ENCODE data around the gene HOMER1. TPM values are rescaled to one million over a fixed set of nuclear protein-coding genes. Genes with fewer than 3 reads are reported as not detected.

The HOMER1 gene
- total and polyA plus RNA-seq, 2 of the 13 experiments (the other 11 are each of a cell fraction or from before 2014, with no cell fraction given), result 5.3 to 24.8 TPM

GRCh38 chr5:79513308-79513703, 628 bp downstream of the HOMER1 start:
- Histone ChIP-seq H3K4me3 (replicated peaks in 1 of 3; ENCODE audit: insufficient read depth in 1 of 3, low read depth in 2 of 3, low read length in 3 of 3) (peak overlapping the region; percentile 82 to 88 (median 88)), H3K36me3 (replicated peaks in 1 of 2; ENCODE audit: control insufficient read depth in 1 of 2, insufficient read depth in 2 of 2, low read length in 2 of 2) (no peaks in the 10 kb centered on the region), H3K27me3 (ENCODE audit: control insufficient read depth in 1 of 2, insufficient read depth in 2 of 2, low read length in 2 of 2) (no peaks in the 10 kb centered on the region; a peak in 1 of 5 replicates), H4K20me1 (ENCODE audit: insufficient read depth, low read length) (peaks cover 13% of the 10 kb centered on the region), H2AFZ (ENCODE audit: low read length) (no peak overlapping the region), H3K4me2 (ENCODE audit: low read depth, low read length) (peak overlapping the region; percentile 83), H3K9me3 (ENCODE audit: low read length) (no peaks in the 10 kb centered on the region), H3K27ac (ENCODE audit: extremely low read length, insufficient read depth, low read length) (peak overlapping the region; percentile 93), H3K4me1 (ENCODE audit: insufficient read depth, low read length) (peaks cover 38% of the 10 kb centered on the region), H3K9ac (ENCODE audit: insufficient read depth, low read depth, low read length) (peak overlapping the region; percentile 93), H3K79me2 (ENCODE audit: insufficient read depth, low read length) (peaks cover 50% of the 10 kb centered on the region)
- TF ChIP-seq MATR3 (CRISPR knock-in tag; IDR thresholded peaks at IDR 0.05), result no peak
- 0 out of 2 replicates have a peak, but pooled peaks have one; percentile 14 for TF ChIP-seq KAT8 (CRISPR knock-in tag; IDR thresholded peaks at IDR 0.05)
- 0 out of 2 replicates have a peak, but pooled peaks have one; percentile 27 for TF ChIP-seq ZNF292 (CRISPR knock-in tag; IDR thresholded peaks at IDR 0.05; ENCODE audit: borderline replicate concordance, low read depth)
- TF ChIP-seq ZNF543 (CRISPR knock-in tag; IDR thresholded peaks at IDR 0.05), result peak; percentile 8; the same call in 1 of the 2 replicates
- no peak for TF ChIP-seq PCBP2 (optimal IDR thresholded peaks at IDR 0.05; ENCODE audit: low read depth, low read length, poor library complexity, severe bottlenecking)
- no peak for ATAC-seq
- no peak for DNase-seq (ENCODE audit: low spot score)
- ChIA-PET POLR2A (interaction anchor here (0.6 to 4.5 kb wide), 17 partner anchors 9 to 528 kb away, joined by 3 to 37 read pairs (median 7); partner anchors contain the start of genes ARSB and TENT2), CTCF (ENCODE audit: low intra/inter-chr PET ratio, low total read pairs) (no interaction called here)
- intact Hi-C loops (cut with micrococcal nuclease; ENCODE audit: unreplicated experiment), result loop anchor here (5.0 kb wide), 2 partner anchors 34 to 276 kb away; partner anchors contain the start of gene JMY
- in situ Hi-C loops (cut with HindIII; ENCODE audit: extremely low pct_ligation_motif_present, low pct_unique_long_range_greater_than_20kb), result no loop called here
- WGBS (ENCODE audit: low lambda C conversion rate), result 0% methylated on average over 7 of the region's 26 CpGs
- no peak for FAIRE-seq
- no TSS peak for BruUV-seq (replicated peaks)

- TSS peak; percentile 49 for BruUV-seq (replicated peaks)
- H3K36me3 ChIP-seq (replicated peaks in 1 of 2; ENCODE audit: control insufficient read depth in 1 of 2, insufficient read depth in 2 of 2, low read length in 2 of 2), result no peaks in the 10 kb centered on the region
- peak overlapping the region; percentile 93 for H3K9ac ChIP-seq (ENCODE audit: insufficient read depth, low read depth, low read length)
- WGBS (ENCODE audit: low lambda C conversion rate), result 1% methylated on average over 29 of the region's 29 CpGs
- no peak overlapping the region for H2AFZ ChIP-seq (ENCODE audit: low read length)
- ATAC-seq (no peak), DNase-seq (ENCODE audit: low spot score) (no peak), FAIRE-seq (no peak)
- peak overlapping the region; percentile 93 for H3K27ac ChIP-seq (ENCODE audit: extremely low read length, insufficient read depth, low read length)
- H3K4me1 ChIP-seq (ENCODE audit: insufficient read depth, low read length), result peaks cover 41% of the 10 kb centered on the region
- peak overlapping the region; percentile 82 to 88 (median 88) for H3K4me3 ChIP-seq (replicated peaks in 1 of 3; ENCODE audit: insufficient read depth in 1 of 3, low read depth in 2 of 3, low read length in 3 of 3)
- in situ Hi-C loops (cut with HindIII; ENCODE audit: extremely low pct_ligation_motif_present, low pct_unique_long_range_greater_than_20kb) (no loop called here), intact Hi-C loops (cut with micrococcal nuclease; ENCODE audit: unreplicated experiment) (loop anchor here (5.0 kb wide), 2 partner anchors 35 to 275 kb away; partner anchors contain the start of gene JMY)
- ChIA-PET CTCF (ENCODE audit: low intra/inter-chr PET ratio, low total read pairs) (no interaction called here), POLR2A (interaction anchor here (0.6 to 4.5 kb wide), 9 partner anchors 8 to 99 kb away, joined by 3 to 37 read pairs (median 9); partner anchors contain the start of gene TENT2)
- H3K27me3 ChIP-seq (ENCODE audit: control insufficient read depth in 1 of 2, insufficient read depth in 2 of 2, low read length in 2 of 2), result no peaks in the 10 kb centered on the region; a peak in 1 of 5 replicates
- H4K20me1 ChIP-seq (ENCODE audit: insufficient read depth, low read length), result peaks cover 15% of the 10 kb centered on the region
- peaks cover 56% of the 10 kb centered on the region for H3K79me2 ChIP-seq (ENCODE audit: insufficient read depth, low read length)
- H3K9me3 ChIP-seq (ENCODE audit: low read length), result no peaks in the 10 kb centered on the region
- H3K4me2 ChIP-seq (ENCODE audit: low read depth, low read length), result peak overlapping the region; percentile 83
- no peak for TF ChIP-seq JUND (CRISPR knock-in tag; IDR thresholded peaks at IDR 0.05)
- no peak for TF ChIP-seq ZNF230 (CRISPR knock-in tag; IDR thresholded peaks at IDR 0.05)
- TF ChIP-seq CREM (IDR thresholded peaks at IDR 0.05), result 0 out of 2 replicates have a peak, but pooled peaks have one; percentile 9
- TF ChIP-seq CREM (CRISPR knock-in tag; IDR thresholded peaks at IDR 0.05), result no peak
- 0 out of 2 replicates have a peak, but pooled peaks have one; percentile 1 for TF ChIP-seq ZFP1 (CRISPR knock-in tag; IDR thresholded peaks at IDR 0.05)
- TF ChIP-seq, protein P1, sequence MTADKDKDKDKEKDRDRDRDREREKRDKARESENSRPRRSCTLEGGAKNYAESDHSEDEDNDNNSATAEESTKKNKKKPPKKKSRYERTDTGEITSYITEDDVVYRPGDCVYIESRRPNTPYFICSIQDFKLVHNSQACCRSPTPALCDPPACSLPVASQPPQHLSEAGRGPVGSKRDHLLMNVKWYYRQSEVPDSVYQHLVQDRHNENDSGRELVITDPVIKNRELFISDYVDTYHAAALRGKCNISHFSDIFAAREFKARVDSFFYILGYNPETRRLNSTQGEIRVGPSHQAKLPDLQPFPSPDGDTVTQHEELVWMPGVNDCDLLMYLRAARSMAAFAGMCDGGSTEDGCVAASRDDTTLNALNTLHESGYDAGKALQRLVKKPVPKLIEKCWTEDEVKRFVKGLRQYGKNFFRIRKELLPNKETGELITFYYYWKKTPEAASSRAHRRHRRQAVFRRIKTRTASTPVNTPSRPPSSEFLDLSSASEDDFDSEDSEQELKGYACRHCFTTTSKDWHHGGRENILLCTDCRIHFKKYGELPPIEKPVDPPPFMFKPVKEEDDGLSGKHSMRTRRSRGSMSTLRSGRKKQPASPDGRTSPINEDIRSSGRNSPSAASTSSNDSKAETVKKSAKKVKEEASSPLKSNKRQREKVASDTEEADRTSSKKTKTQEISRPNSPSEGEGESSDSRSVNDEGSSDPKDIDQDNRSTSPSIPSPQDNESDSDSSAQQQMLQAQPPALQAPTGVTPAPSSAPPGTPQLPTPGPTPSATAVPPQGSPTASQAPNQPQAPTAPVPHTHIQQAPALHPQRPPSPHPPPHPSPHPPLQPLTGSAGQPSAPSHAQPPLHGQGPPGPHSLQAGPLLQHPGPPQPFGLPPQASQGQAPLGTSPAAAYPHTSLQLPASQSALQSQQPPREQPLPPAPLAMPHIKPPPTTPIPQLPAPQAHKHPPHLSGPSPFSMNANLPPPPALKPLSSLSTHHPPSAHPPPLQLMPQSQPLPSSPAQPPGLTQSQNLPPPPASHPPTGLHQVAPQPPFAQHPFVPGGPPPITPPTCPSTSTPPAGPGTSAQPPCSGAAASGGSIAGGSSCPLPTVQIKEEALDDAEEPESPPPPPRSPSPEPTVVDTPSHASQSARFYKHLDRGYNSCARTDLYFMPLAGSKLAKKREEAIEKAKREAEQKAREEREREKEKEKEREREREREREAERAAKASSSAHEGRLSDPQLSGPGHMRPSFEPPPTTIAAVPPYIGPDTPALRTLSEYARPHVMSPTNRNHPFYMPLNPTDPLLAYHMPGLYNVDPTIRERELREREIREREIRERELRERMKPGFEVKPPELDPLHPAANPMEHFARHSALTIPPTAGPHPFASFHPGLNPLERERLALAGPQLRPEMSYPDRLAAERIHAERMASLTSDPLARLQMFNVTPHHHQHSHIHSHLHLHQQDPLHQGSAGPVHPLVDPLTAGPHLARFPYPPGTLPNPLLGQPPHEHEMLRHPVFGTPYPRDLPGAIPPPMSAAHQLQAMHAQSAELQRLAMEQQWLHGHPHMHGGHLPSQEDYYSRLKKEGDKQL (CRISPR knock-in tag; IDR thresholded peaks at IDR 0.05; ENCODE audit: low read depth), result no peak
Measured at GRCh38 chr5:79512471-79513307, 1.2 kb downstream of the HOMER1 start.
